Skeletal muscle satellite cell (primary cell): ENCODE measurements around the gene BTBD9.

ENCODE experiments used
- H3K27me3 ChIP-seq: 2 replicates; pipeline ENCODE4 v1.7.0; 2013; ENCODE audit warnings: low read length; ENCODE audit not compliant: control insufficient read depth, insufficient read depth
- H3K36me3 ChIP-seq: 2 replicates; pipeline ENCODE4 v1.7.0; 2013; ENCODE audit warnings: mild to moderate bottlenecking, control low read depth, low read length; ENCODE audit not compliant: insufficient read depth
- H3K4me1 ChIP-seq: 2 replicates; pipeline ENCODE4 v1.7.0; 2013; ENCODE audit warnings: low read length; ENCODE audit not compliant: control insufficient read depth, insufficient read depth
- H3K4me2 ChIP-seq: 2 replicates; pipeline ENCODE4 v1.7.0; 2013; ENCODE audit warnings: mild to moderate bottlenecking, low read length
- H3K4me3 ChIP-seq: 2 replicates; pipeline ENCODE4 v1.7.0; 2013; ENCODE audit warnings: low read length
- H3K9ac ChIP-seq: 2 replicates; pipeline ENCODE4 v1.7.0; 2013; ENCODE audit warnings: mild to moderate bottlenecking, low read depth, low read length, moderate library complexity
- H3K9me3 ChIP-seq: replicated peaks from 2 replicates; pipeline ENCODE4 v1.7.0; 2013; ENCODE audit warnings: mild to moderate bottlenecking, control low read depth, low read length

BTBD9 gene

DNA sequence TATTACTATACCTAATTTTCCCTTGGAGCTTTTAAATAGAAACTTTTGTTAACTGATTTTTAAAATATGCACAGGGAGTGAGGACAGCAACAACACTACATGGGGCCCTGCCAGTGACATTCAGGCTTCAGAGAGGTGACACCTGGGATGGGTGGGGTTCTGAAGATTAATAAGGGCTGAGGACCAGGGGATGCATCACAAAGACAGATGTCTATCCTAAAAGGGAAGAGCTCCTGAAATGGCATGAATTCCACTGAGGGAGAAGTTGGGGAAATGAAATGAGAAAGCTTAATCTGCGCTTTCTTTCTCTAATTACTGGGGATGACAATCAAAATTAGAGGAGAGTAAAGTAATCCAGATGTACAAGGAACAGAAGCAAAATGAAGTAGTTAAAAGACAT is 162.8 kb downstream of the BTBD9 start:
- Histone ChIP-seq H3K4me3 (no peak overlapping the region), H3K4me1 (no peaks in the 10 kb centered on the region)

DNA sequence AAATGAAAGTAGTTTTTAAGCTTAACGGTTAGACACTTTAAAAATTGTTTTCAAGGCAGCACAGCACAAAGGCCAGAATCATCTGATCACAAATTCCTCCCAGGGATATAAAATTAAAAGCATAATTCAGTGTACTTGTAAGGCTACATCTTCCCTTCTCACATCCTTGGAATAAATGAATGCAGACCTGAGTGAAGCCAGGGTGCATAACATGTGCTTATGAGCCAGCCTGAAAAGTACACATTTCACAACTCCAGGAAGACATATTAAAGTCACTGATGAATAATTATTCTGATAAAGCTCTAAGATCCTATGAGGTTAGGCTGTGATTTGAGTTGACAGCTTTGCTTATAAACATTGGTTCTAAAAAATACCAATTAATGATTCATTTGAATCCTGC is 163.6 kb downstream of the BTBD9 start:
- no peaks in the 10 kb centered on the region for H3K4me1 ChIP-seq
- no peak overlapping the region for H3K9ac ChIP-seq
- H3K27me3 ChIP-seq, result no peaks in the 10 kb centered on the region
- no peaks in the 10 kb centered on the region for H3K9me3 ChIP-seq
- H3K36me3 ChIP-seq, result no peaks in the 10 kb centered on the region
- no peak overlapping the region for H3K4me2 ChIP-seq
- H3K4me3 ChIP-seq, result no peak overlapping the region

More for the DNA sequence above, 162.8 kb downstream of the BTBD9 start:
- no peak overlapping the region for H3K9ac ChIP-seq
- H3K36me3 ChIP-seq, result no peaks in the 10 kb centered on the region
- H3K4me2 ChIP-seq, result no peak overlapping the region
- H3K9me3 ChIP-seq, result no peaks in the 10 kb centered on the region
- no peaks in the 10 kb centered on the region for H3K27me3 ChIP-seq

DNA sequence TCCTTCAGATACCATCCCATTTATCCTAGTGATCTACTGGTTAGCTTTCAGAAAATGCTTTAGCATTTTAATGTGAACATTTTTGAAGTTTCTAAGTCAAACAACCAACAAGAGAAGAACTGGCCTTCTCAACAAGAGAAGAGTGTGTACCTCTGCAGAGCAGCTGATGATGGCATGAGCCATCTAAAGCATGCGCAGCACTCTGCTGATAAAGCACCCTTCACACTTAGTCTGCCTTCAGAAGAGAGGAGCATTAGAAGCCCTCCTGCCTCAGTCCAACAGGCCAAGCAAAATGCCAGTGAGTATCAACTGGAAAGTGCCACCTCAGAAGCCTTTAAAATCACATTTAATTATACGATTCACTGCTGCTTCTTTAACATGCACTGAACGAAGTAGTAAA is 169.2 kb downstream of the BTBD9 start:
- H3K9ac ChIP-seq, result no peak overlapping the region
- no peaks in the 10 kb centered on the region for H3K36me3 ChIP-seq
- no peaks in the 10 kb centered on the region for H3K4me1 ChIP-seq
- no peak overlapping the region for H3K4me2 ChIP-seq
- no peak overlapping the region for H3K4me3 ChIP-seq
- no peaks in the 10 kb centered on the region for H3K9me3 ChIP-seq
- H3K27me3 ChIP-seq, result no peaks in the 10 kb centered on the region

DNA sequence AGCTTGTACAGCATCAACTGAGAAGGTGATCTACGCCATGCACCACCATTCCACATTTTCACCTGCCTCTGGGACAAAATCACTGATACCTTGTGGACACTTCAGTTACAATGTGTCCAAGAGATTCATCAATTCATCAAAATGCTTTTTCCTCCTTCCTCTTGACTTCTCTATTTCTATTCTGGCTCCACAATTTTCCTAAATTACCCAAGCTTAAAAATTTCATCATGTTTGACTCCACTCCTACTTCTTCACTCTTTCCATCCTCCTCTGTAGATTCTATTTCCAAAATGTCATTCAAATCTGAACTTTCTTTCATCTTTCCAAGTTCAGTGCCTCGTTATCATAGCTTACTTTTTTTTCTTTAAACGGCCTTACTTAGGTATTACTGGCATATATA is 172.2 kb downstream of the BTBD9 start:
- no peak overlapping the region for H3K4me2 ChIP-seq
- no peaks in the 10 kb centered on the region for H3K27me3 ChIP-seq
- no peaks in the 10 kb centered on the region for H3K4me1 ChIP-seq
- no peaks in the 10 kb centered on the region for H3K9me3 ChIP-seq
- no peak overlapping the region for H3K4me3 ChIP-seq
- no peak overlapping the region for H3K9ac ChIP-seq
- no peaks in the 10 kb centered on the region for H3K36me3 ChIP-seq

DNA sequence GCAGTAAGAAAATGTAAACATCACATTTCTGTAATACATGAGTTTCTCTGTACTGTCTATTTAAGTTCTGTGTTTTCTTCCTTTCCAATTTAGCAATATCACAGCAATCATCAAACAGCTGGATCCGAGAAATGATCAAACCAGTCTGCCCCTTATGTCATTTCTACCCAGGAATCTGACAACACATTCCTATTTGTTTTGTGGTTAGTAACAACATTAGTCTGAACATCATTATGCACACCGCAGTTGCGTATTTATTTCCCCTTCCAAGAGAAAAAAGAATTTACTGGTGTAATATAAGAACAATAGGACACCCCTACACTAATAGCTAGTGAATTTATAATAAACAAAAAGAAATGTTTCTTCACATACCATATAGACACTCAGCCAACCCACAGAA is 179.5 kb downstream of the BTBD9 start:
- no peak overlapping the region for H3K9ac ChIP-seq
- no peaks in the 10 kb centered on the region for H3K27me3 ChIP-seq
- H3K4me3 ChIP-seq, result no peak overlapping the region
- no peaks in the 10 kb centered on the region for H3K9me3 ChIP-seq
- no peaks in the 10 kb centered on the region for H3K4me1 ChIP-seq
- no peak overlapping the region for H3K4me2 ChIP-seq
- no peaks in the 10 kb centered on the region for H3K36me3 ChIP-seq

DNA sequence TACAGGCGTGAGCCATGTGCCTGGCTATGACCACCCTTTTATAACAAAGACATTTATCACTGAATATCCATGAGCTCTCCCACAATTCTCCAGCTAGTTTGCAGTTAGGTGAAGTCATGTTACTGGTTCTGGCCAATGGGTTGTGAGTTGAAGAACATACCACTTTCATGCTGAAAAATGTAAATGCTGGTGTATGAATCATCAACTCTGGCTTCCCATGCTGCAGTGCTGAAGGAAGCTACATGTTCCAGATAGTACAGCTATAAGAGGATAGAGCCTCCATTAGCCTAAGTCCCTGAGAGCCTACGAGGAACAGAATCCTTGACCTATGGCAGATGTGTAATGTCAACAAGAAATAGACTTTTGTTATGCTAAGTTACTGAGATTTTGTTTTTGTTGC is 180.4 kb downstream of the BTBD9 start:
- H3K4me3 ChIP-seq, result no peak overlapping the region
- H3K36me3 ChIP-seq, result no peaks in the 10 kb centered on the region
- H3K9ac ChIP-seq, result no peak overlapping the region
- no peaks in the 10 kb centered on the region for H3K4me1 ChIP-seq
- H3K4me2 ChIP-seq, result no peak overlapping the region
- H3K9me3 ChIP-seq, result no peaks in the 10 kb centered on the region
- no peaks in the 10 kb centered on the region for H3K27me3 ChIP-seq

DNA sequence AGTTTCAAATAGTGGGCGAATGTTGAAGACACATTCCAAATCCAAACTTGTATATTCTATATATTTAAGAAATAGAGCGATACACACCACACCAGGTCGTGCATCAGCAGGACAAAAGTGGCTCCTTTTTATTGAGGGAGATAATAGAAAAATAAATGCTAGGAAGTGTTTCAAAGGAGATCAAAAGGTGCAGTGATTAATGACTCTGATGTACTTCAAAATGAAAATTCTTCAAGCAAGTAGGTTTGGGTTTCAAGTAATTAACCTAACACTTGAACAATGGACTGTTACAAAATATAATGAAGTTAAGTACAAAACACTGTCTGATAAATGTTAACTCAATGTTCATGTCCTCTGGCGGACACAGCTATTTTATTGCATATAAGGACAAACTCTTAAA is 185.9 kb downstream of the BTBD9 start:
- Histone ChIP-seq H3K36me3 (no peaks in the 10 kb centered on the region), H3K9me3 (no peaks in the 10 kb centered on the region)

DNA sequence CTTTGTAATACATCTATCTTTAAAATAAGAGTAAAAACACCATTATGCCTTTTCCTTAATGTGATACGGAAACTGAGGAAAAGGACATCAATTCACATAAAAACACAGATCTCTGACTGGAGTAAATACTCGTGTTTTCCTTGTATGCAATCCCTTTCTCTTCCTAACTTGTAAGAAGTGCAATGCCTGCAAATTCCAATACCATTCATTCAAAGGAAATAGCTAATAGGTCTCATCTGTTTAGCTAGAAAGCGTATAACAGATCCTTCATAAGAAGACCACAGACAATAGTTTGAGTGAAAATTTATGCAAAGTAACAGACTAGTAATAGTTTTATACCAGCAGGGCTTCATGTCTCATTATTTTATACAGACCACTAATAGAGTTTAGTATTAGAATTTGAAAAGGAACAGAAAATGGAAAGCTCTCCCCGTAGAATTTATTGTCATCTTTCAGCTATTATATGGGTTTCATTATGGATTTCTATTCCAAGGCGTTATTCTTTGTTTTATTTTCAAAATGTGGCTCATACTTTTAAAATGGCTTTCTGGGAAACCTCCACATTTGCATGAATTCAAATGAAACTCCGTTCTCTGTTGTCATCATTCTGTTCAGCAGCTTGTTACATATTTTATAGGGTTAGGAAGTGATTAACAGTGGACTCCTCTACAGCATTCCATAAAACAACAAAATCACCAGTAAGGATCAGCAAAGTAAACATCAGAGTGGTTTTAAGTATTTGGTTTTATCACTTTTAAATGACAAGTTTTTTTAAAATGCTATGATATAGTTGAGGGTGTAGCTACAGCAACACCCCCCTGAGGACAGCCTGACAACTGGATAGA is 186.7 kb downstream of the BTBD9 start:
- Histone ChIP-seq H3K9ac (no peak overlapping the region), H3K4me1 (no peaks in the 10 kb centered on the region), H3K36me3 (no peaks in the 10 kb centered on the region), H3K9me3 (no peaks in the 10 kb centered on the region), H3K4me3 (no peak overlapping the region), H3K4me2 (no peak overlapping the region), H3K27me3 (no peaks in the 10 kb centered on the region)

More for the DNA sequence above, 185.9 kb downstream of the BTBD9 start:
- H3K27me3 ChIP-seq, result no peaks in the 10 kb centered on the region
- no peak overlapping the region for H3K4me2 ChIP-seq
- no peak overlapping the region for H3K9ac ChIP-seq
- no peak overlapping the region for H3K4me3 ChIP-seq
- no peaks in the 10 kb centered on the region for H3K4me1 ChIP-seq

DNA sequence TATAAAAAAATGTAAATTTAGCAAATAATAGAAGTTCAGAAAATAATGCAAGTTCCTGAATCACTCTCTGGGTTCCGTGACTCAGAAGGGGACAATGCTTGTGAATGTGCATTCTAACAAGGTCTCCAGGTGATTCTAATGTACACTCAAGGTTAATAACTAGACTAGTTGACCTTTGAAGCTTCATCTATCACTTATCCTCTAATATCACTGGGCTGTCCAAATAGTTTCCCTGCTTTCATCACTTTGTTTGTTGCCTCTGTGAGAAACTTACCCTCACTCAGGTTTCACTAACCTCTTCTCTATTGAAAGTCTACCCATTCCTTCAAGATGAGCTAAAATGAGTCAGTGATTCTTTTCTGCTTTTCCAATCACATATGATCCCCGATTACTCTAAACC is 189.0 kb downstream of the BTBD9 start:
- H3K4me1 ChIP-seq, result no peaks in the 10 kb centered on the region
- no peak overlapping the region for H3K9ac ChIP-seq
- no peaks in the 10 kb centered on the region for H3K27me3 ChIP-seq
- no peaks in the 10 kb centered on the region for H3K9me3 ChIP-seq
- H3K4me2 ChIP-seq, result no peak overlapping the region
- no peak overlapping the region for H3K4me3 ChIP-seq
- H3K36me3 ChIP-seq, result no peaks in the 10 kb centered on the region

DNA sequence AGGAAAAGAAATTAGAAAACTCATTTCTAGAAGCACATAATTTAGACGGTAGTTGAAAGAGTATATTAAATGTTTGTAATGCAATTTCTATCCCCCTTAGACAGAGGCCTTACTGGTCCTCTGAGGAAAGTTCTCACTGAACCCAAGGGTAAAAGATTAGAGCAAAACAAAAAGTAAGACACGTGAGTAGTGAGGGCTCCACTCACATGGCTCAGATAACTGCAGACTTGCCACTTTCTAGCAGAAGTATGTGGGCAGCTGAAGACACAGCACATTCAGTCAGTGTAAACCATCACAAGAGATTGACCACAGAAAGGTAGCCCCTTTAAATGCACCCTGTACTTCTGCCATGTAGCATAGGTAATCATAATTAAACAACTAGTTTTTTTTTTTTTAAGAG is 193.8 kb downstream of the BTBD9 start:
- Histone ChIP-seq H3K4me1 (no peaks in the 10 kb centered on the region), H3K4me3 (no peak overlapping the region), H3K27me3 (no peaks in the 10 kb centered on the region), H3K9ac (no peak overlapping the region), H3K36me3 (no peaks in the 10 kb centered on the region), H3K4me2 (no peak overlapping the region), H3K9me3 (no peaks in the 10 kb centered on the region)

DNA sequence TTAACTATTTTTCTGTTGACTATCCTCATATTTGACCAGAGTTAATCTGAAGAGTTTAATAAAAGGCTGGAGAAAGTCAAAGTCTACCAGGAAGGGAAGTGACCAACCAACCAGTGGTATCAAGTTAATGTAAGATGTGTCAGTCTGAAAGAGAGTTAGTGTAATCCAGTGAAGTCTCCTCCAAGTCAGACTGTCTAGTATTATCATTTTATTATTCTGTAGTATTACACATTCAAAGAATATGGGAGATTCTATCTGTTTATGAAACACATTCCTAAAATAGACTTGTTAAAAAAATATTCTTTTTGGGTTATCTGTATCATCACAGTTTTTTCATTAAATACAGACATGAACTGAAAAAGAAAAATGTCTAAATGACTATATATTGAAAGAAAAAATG is 194.4 kb downstream of the BTBD9 start:
- no peaks in the 10 kb centered on the region for H3K36me3 ChIP-seq
- H3K4me3 ChIP-seq, result no peak overlapping the region

More for the DNA sequence above, 194.4 kb downstream of the BTBD9 start:
- no peaks in the 10 kb centered on the region for H3K9me3 ChIP-seq
- no peaks in the 10 kb centered on the region for H3K27me3 ChIP-seq
- H3K4me2 ChIP-seq, result no peak overlapping the region
- no peaks in the 10 kb centered on the region for H3K4me1 ChIP-seq
- no peak overlapping the region for H3K9ac ChIP-seq
